ENCODE measurements around the gene SH3BP4.

The SH3BP4 gene

GRCh38 chr2:235034265-235035118 lies 82.7 kb downstream of the SH3BP4 start:
- no peak for DNase-seq (ENCODE audit: low read depth in 3 of 3, low spot score in 1 of 3)

- DNase-seq (ENCODE audit: low read depth in 3 of 3, low spot score in 1 of 3) = no peak
These were observed 85.9 kb downstream of the SH3BP4 start for GRCh38 chr2:235037604-235038166.

GRCh38 chr2:235041221-235041917 lies 89.6 kb downstream of the SH3BP4 start:
- DNase-seq (ENCODE audit: low read depth in 3 of 3, low spot score in 1 of 3) = no peak

GRCh38 chr2:235041918-235042575 lies 90.2 kb downstream of the SH3BP4 start:
- DNase-seq (ENCODE audit: low read depth in 3 of 3, low spot score in 1 of 3) = no peak

GRCh38 chr2:235042576-235043515 lies 91.0 kb downstream of the SH3BP4 start:
- DNase-seq (ENCODE audit: low read depth in 3 of 3, low spot score in 1 of 3) = no peak

- DNase-seq (ENCODE audit: low read depth in 3 of 3, low spot score in 1 of 3) = no peak
These were observed 92.1 kb downstream of the SH3BP4 start for GRCh38 chr2:235043762-235044500.

- DNase-seq (ENCODE audit: low read depth in 3 of 3, low spot score in 1 of 3) = no peak
These were observed 92.9 kb downstream of the SH3BP4 start for GRCh38 chr2:235044501-235045271.

GRCh38 chr2:235045336-235045972 lies 93.6 kb downstream of the SH3BP4 start:
- DNase-seq (ENCODE audit: low read depth in 3 of 3, low spot score in 1 of 3) = no peak

- no peak for DNase-seq (ENCODE audit: low read depth in 3 of 3, low spot score in 1 of 3)
These were observed 94.1 kb downstream of the SH3BP4 start for GRCh38 chr2:235045973-235046343.

GRCh38 chr2:235046589-235046988 lies 94.8 kb downstream of the SH3BP4 start:
- no peak for DNase-seq (ENCODE audit: low read depth in 3 of 3, low spot score in 1 of 3)

- no peak for DNase-seq (ENCODE audit: low read depth in 3 of 3, low spot score in 1 of 3)
These were observed 95.6 kb downstream of the SH3BP4 start for GRCh38 chr2:235047171-235048160.

- DNase-seq (ENCODE audit: low read depth in 3 of 3, low spot score in 1 of 3) = no peak
These were observed 96.7 kb downstream of the SH3BP4 start for GRCh38 chr2:235048549-235048948.

- DNase-seq (ENCODE audit: low read depth in 3 of 3, low spot score in 1 of 3) = no peak
These were observed 97.3 kb downstream of the SH3BP4 start for GRCh38 chr2:235049069-235049468.

GRCh38 chr2:235049719-235050118 lies 97.9 kb downstream of the SH3BP4 start:
- no peak for DNase-seq (ENCODE audit: low read depth in 3 of 3, low spot score in 1 of 3)

- DNase-seq (ENCODE audit: low read depth in 3 of 3, low spot score in 1 of 3) = no peak
These were observed 99.1 kb downstream of the SH3BP4 start for GRCh38 chr2:235050980-235051351.

GRCh38 chr2:235051436-235052260 lies 99.8 kb downstream of the SH3BP4 start:
- no peak for DNase-seq (ENCODE audit: low read depth in 3 of 3, low spot score in 1 of 3)

Measured in stimulated activated CD4-positive, alpha-beta T cell treated with anti-CD3 and anti-CD28 coated beads, TNF-alpha, amount 100 ng/mL, for 1 hour (primary cell).